GM23338 (cell line): Measurements from ENCODE around the gene SLC6A12. TPM values are rescaled to one million over a fixed set of nuclear protein-coding genes. Genes with fewer than 3 reads are reported as not detected.

Experiments used
- ATAC-seq: fragments of 200-7000 bp; cut with Tn5 transposase; 3 replicates; pipeline ENCODE4 v1.9.1; 2020
- DNase-seq: peaks from one replicate; pipeline ENCODE4 v3.0.0-alpha.2; 2015; ENCODE audit warnings: low spot score
- H2AFZ ChIP-seq: fragments of 200-600 bp; sonication (generic); 2 replicates; pipeline ENCODE4 v1.8.0; 2016; ENCODE audit warnings: antibody characterized with exemption, mild to moderate bottlenecking, moderate library complexity
- H3F3A ChIP-seq: fragments of 200-600 bp; sonication (generic); replicated peaks from 2 replicates; pipeline ENCODE4 v1.8.0; 2017; ENCODE audit warnings: antibody characterized with exemption, mixed run types, low read depth
- H3K27ac ChIP-seq: fragments of 200-600 bp; sonication (generic); 2 replicates; pipeline ENCODE4 v1.6.1; 2016; ENCODE audit warnings: low read depth
- H3K27me3 ChIP-seq: fragments of 200-600 bp; sonication (generic); 2 replicates; pipeline ENCODE4 v1.8.0; 2016; ENCODE audit warnings: mild to moderate bottlenecking, mixed run types, moderate library complexity; ENCODE audit not compliant: insufficient read depth
- H3K36me3 ChIP-seq: fragments of 200-600 bp; sonication (generic); 2 replicates; pipeline ENCODE4 v1.8.0; 2016; ENCODE audit warnings: mild to moderate bottlenecking; ENCODE audit not compliant: insufficient read depth
- H3K4me1 ChIP-seq: fragments of 200-600 bp; sonication (generic); 2 replicates; pipeline ENCODE4 v1.8.0; 2016; ENCODE audit warnings: mild to moderate bottlenecking, moderate library complexity; ENCODE audit not compliant: insufficient read depth
- H3K4me2 ChIP-seq: fragments of 200-600 bp; sonication (generic); 2 replicates; pipeline ENCODE4 v1.7.1; 2017; ENCODE audit warnings: mixed run types
- H3K4me3 ChIP-seq: fragments of 200-600 bp; sonication (generic); 2 replicates; pipeline ENCODE4 v1.6.1; 2016; ENCODE audit warnings: mixed run types
- H3K79me2 ChIP-seq: fragments of 200-600 bp; sonication (generic); replicated peaks from 2 replicates; pipeline ENCODE4 v1.8.0; 2017; ENCODE audit warnings: mild to moderate bottlenecking; ENCODE audit not compliant: insufficient read depth
- H3K9me2 ChIP-seq: fragments of 200-600 bp; sonication (generic); 2 replicates; pipeline ENCODE4 v1.8.0; 2017; ENCODE audit not compliant: insufficient read depth
- H4K20me1 ChIP-seq: fragments of 200-600 bp; sonication (generic); replicated peaks from 2 replicates; pipeline ENCODE4 v1.8.0; 2017; ENCODE audit warnings: mild to moderate bottlenecking; ENCODE audit not compliant: insufficient read depth
- H3K27ac Mint-ChIP-seq: 2 replicates; pipeline ENCODE4 v1.8.0; 2020; ENCODE audit warnings: inconsistent platforms, mild to moderate bottlenecking, moderate library complexity, mixed read lengths
- H3K27me3 Mint-ChIP-seq: 3 replicates; pipeline ENCODE4 v1.8.0; 2022; ENCODE audit warnings: low read depth, mild to moderate bottlenecking, moderate library complexity, mixed read lengths, inconsistent platforms; ENCODE audit not compliant: insufficient read depth, poor library complexity
- H3K36me3 Mint-ChIP-seq: 3 replicates; pipeline ENCODE4 v1.8.0; 2021; ENCODE audit warnings: low read depth, mild to moderate bottlenecking, inconsistent platforms, moderate library complexity, mixed read lengths
- H3K4me1 Mint-ChIP-seq: 3 replicates; pipeline ENCODE4 v1.8.0; 2020; ENCODE audit warnings: mild to moderate bottlenecking, inconsistent platforms, mixed read lengths
- H3K4me3 Mint-ChIP-seq: 3 replicates; pipeline ENCODE4 v1.8.0; 2021; ENCODE audit warnings: moderate library complexity, mild to moderate bottlenecking, inconsistent platforms, mixed read lengths
- H3K9me3 Mint-ChIP-seq: 3 replicates; pipeline ENCODE4 v1.8.0; 2020; ENCODE audit warnings: moderate library complexity, mild to moderate bottlenecking, inconsistent platforms, mixed read lengths
- CREB1 ChIP-seq: fragments of 250-450 bp; sonication (Bioruptor Pico); IDR thresholded peaks from 2 replicates; pipeline ENCODE4 v1.5.0; 2020; ENCODE audit warnings: low read depth, mild to moderate bottlenecking, moderate library complexity
- polyA plus RNA-seq: library from polyadenylated mRNA; unstranded; fragments of >200 nt; fragmentation: Nextera tagmentation; extraction: Ambion mirVana; gene quantifications from 2 replicates; pipeline ENCODE4 v1.2.1, GENCODE V29; 2016
- total RNA-seq: library from RNA; depleted of rRNA; stranded (reverse); fragments of >200 nt; shearing (Covaris generic); gene quantifications from 2 replicates; pipeline ENCODE4 v1.2.3, GENCODE V29; 2014
- TF ChIP-seq, protein P1 (sequence below), 2 experiments: fragments of 200-600 bp in 1 of 2; sonication (generic) in 1 of 2; conservative IDR thresholded peaks; 2 replicates each; pipeline versions ENCODE4 v1.5.1 to v1.6.1; 2016 to 2017; ENCODE audit warnings: antibody characterized with exemption in 2 of 2, low read depth in 2 of 2, mild to moderate bottlenecking in 2 of 2, moderate library complexity in 1 of 2
- TF ChIP-seq, protein P2 (sequence below): fragments of 250-450 bp; sonication (Bioruptor Pico); IDR thresholded peaks from 2 replicates; pipeline ENCODE4 v1.5.0; 2020; ENCODE audit warnings: mild to moderate bottlenecking, moderate library complexity

SLC6A12 gene
- total and polyA plus RNA-seq, 2 experiments from 2014 or later = 0.56 TPM; not detected in 1

DNA sequence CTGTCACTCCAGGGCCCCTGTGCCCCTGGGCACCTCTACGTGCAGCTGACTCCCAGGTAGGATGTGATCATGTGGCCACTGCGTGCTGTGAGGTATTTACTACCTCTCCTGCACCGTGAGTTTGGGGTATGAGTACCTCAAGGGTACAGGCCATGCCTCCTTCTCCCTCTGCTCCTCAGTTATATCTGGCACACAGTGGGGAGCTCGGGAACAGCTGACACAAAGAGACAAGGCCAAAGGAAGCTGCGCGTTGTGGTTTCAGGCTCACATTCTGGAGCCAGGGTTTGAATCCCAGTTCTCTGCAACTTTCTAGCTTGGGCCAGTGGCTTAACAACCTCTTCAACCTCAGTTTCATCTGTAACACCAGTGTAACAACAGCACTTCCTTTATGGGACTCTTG is 7.8 kb upstream of the SLC6A12 start:
- Histone ChIP-seq H3K27me3 (no peaks in the 10 kb centered on the region), H3K9me2 (no peaks in the 10 kb centered on the region), H3K4me1 (peaks cover 8% of the 10 kb centered on the region), H3K27ac (no peak overlapping the region), H3K4me3 (no peak overlapping the region), H3F3A (no peaks in the 10 kb centered on the region), H2AFZ (no peak overlapping the region), H3K4me2 (no peak overlapping the region), H3K36me3 (no peaks in the 10 kb centered on the region), H3K79me2 (no peaks in the 10 kb centered on the region), H4K20me1 (no peaks in the 10 kb centered on the region)
- Mint-ChIP-seq H3K27ac (no peak overlapping the region), H3K27me3 (peaks cover 15% of the 10 kb centered on the region), H3K4me3 (no peak overlapping the region), H3K36me3 (no peaks in the 10 kb centered on the region; the same call in 2 of the 3 replicates), H3K9me3 (no peaks in the 10 kb centered on the region), H3K4me1 (peaks cover 10% of the 10 kb centered on the region)
- TF ChIP-seq CREB1 (CRISPR knock-in tag) = no peak
- TF ChIP-seq, protein P1, sequence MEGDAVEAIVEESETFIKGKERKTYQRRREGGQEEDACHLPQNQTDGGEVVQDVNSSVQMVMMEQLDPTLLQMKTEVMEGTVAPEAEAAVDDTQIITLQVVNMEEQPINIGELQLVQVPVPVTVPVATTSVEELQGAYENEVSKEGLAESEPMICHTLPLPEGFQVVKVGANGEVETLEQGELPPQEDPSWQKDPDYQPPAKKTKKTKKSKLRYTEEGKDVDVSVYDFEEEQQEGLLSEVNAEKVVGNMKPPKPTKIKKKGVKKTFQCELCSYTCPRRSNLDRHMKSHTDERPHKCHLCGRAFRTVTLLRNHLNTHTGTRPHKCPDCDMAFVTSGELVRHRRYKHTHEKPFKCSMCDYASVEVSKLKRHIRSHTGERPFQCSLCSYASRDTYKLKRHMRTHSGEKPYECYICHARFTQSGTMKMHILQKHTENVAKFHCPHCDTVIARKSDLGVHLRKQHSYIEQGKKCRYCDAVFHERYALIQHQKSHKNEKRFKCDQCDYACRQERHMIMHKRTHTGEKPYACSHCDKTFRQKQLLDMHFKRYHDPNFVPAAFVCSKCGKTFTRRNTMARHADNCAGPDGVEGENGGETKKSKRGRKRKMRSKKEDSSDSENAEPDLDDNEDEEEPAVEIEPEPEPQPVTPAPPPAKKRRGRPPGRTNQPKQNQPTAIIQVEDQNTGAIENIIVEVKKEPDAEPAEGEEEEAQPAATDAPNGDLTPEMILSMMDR (conservative IDR thresholded peaks at IDR 0.05; ENCODE audit: low read depth in 2 of 2) = no peak
- TF ChIP-seq, protein P2, sequence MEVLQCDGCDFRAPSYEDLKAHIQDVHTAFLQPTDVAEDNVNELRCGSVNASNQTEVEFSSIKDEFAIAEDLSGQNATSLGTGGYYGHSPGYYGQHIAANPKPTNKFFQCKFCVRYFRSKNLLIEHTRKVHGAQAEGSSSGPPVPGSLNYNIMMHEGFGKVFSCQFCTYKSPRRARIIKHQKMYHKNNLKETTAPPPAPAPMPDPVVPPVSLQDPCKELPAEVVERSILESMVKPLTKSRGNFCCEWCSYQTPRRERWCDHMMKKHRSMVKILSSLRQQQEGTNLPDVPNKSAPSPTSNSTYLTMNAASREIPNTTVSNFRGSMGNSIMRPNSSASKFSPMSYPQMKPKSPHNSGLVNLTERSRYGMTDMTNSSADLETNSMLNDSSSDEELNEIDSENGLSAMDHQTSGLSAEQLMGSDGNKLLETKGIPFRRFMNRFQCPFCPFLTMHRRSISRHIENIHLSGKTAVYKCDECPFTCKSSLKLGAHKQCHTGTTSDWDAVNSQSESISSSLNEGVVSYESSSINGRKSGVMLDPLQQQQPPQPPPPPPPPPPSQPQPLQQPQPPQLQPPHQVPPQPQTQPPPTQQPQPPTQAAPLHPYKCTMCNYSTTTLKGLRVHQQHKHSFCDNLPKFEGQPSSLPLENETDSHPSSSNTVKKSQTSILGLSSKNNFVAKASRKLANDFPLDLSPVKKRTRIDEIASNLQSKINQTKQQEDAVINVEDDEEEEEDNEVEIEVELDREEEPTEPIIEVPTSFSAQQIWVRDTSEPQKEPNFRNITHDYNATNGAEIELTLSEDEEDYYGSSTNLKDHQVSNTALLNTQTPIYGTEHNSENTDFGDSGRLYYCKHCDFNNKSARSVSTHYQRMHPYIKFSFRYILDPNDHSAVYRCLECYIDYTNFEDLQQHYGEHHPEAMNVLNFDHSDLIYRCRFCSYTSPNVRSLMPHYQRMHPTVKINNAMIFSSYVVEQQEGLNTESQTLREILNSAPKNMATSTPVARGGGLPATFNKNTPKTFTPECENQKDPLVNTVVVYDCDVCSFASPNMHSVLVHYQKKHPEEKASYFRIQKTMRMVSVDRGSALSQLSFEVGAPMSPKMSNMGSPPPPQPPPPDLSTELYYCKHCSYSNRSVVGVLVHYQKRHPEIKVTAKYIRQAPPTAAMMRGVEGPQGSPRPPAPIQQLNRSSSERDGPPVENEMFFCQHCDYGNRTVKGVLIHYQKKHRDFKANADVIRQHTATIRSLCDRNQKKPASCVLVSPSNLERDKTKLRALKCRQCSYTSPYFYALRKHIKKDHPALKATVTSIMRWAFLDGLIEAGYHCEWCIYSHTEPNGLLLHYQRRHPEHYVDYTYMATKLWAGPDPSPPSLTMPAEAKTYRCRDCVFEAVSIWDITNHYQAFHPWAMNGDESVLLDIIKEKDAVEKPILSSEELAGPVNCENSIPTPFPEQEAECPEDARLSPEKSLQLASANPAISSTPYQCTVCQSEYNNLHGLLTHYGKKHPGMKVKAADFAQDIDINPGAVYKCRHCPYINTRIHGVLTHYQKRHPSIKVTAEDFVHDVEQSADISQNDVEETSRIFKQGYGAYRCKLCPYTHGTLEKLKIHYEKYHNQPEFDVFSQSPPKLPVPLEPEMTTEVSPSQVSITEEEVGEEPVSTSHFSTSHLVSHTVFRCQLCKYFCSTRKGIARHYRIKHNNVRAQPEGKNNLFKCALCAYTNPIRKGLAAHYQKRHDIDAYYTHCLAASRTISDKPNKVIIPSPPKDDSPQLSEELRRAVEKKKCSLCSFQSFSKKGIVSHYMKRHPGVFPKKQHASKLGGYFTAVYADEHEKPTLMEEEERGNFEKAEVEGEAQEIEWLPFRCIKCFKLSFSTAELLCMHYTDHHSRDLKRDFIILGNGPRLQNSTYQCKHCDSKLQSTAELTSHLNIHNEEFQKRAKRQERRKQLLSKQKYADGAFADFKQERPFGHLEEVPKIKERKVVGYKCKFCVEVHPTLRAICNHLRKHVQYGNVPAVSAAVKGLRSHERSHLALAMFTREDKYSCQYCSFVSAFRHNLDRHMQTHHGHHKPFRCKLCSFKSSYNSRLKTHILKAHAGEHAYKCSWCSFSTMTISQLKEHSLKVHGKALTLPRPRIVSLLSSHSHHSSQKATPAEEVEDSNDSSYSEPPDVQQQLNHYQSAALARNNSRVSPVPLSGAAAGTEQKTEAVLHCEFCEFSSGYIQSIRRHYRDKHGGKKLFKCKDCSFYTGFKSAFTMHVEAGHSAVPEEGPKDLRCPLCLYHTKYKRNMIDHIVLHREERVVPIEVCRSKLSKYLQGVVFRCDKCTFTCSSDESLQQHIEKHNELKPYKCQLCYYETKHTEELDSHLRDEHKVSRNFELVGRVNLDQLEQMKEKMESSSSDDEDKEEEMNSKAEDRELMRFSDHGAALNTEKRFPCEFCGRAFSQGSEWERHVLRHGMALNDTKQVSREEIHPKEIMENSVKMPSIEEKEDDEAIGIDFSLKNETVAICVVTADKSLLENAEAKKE (CRISPR knock-in tag) = no peak
- no peak for DNase-seq
- no peak for ATAC-seq
